ENCODE measurements around the gene NRBP1.

The NRBP1 gene

DNA sequence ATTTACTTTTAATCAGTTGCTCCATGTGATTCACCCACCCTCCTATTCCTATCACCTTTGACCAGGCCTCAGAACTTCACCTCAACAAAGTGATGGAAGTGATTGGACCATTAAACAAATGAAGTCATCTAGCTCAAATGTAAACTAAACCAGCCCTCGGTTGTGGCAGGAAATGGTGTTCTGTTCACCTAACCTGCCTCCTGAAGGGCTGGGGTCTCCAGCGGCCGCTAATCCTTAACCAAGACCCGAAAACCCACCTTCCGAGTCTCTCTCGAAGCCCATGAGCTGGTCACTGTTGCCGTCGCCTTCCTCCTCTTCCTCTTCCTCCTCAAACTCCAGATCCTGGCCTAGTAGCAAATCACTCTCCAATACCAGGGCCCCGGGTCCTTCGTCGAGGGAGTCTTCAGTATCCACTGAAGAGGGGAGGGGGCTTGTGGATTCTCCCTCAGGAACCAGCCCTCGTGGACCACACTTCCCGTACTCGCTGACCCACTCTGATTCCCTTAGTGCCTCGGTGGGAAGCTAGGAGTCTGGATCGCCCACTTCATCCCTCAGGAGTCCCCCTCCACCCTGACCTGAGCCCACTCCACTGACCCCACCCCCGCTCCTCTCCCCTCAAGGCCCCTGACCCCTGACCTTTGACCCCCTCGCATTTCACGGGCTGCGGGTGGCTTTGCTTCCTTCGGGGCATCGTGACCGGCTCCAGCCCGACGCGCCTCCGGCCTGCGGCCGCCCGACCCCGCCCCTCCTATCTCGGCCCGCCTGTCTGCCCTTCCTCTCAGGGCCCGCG lies 48.4 kb upstream of the NRBP1 start:
- DNase-seq = peak; percentile 82

DNA sequence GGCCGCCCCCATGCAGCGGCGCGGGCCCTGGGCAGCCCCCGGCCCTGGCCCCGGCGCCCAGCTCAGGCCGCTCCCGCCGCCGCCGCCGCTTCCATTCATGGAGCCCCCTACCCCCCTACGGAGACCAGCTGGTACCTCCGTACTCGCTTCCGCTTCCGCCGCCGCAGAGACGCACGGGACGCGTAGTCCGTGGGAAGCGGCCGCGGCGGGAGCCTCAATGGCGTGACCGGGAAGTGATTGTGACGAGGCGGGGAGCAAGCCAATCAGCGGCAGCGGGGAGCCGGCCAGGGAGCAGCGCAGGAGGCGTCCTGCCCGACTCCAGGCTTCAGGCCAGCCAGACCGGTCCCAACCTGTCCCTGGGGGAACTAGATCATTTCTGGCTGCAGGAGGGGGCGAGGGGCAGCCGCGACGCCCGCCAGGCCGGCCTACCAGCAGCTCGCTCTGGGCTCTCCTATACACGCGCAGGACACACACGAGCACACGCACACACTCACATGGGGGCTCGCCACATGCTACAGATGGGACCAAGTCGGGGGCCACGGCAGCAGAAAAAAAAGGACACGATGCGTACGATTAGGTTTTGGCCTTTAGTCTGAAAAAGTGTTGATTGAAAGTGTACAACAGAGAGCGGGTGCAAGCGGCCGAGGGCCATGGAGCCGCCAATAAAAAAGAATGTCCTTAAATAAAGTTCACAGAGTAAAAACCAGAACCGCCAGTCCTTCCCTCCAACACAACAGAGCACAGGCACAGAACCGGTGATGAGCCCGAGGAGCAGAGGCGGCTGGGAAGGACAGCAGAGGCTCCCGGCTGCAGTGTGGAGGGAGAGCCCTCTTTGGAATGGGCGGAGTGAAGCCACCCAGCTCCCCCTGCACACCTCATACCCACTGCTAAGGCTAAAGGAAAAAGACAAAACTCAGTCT lies 47.5 kb upstream of the NRBP1 start, which contains the start of gene ZNF513:
Gene ZNF513, minus strand, starts transcription at position 109 of the 920 bp plus-strand sequence. CDS start 208 bp downstream, outside the sequence.
- peak within 1 kb of the TSS; percentile 61 for H2BK15ac ChIP-seq (ENCODE audit: low read depth, poor library complexity, severe bottlenecking)
- H3K23ac ChIP-seq (ENCODE audit: low read length in 2 of 2) = peak within 1 kb of the TSS; percentile 34 to 70
- H3K27ac ChIP-seq (ENCODE audit: low read length, poor library complexity, severe bottlenecking) = peak within 1 kb of the TSS; percentile 67
- H2BK5ac ChIP-seq (ENCODE audit: low read depth, low read length, poor library complexity, severe bottlenecking) = no peak within 1 kb of the TSS
- H2AFZ ChIP-seq (ENCODE audit: low read depth, low read length) = peak within 1 kb of the TSS; percentile 91
- H3K4me2 ChIP-seq (ENCODE audit: low read length, poor library complexity, severe bottlenecking) = peak within 1 kb of the TSS; percentile 77
- no peaks in the 10 kb centered on the region for H3K27me3 ChIP-seq (ENCODE audit: control insufficient read depth in 1 of 2, insufficient read depth in 1 of 2, low read length in 2 of 2)
- no peaks in the 10 kb centered on the region for H3K9me3 ChIP-seq (ENCODE audit: control insufficient read depth, low read length)
- H3K9ac ChIP-seq (ENCODE audit: low read length) = peak within 1 kb of the TSS; percentile 99
- WGBS = 34% methylated on average over 54 of the region's 67 CpGs
- H3K4me1 ChIP-seq (ENCODE audit: control insufficient read depth, insufficient read depth, low read depth, low read length) = peaks cover 21% of the 10 kb centered on the region
- H3K4ac ChIP-seq (ENCODE audit: low read depth in 1 of 2, low read length in 2 of 2) = peak within 1 kb of the TSS; percentile 70 to 95
- peaks cover 20% of the 10 kb centered on the region for H3K79me1 ChIP-seq (replicated peaks; ENCODE audit: low read length, poor library complexity, severe bottlenecking)
- peak within 1 kb of the TSS; percentile 92 for H2BK120ac ChIP-seq (ENCODE audit: low read depth, low read length)
- peak within 1 kb of the TSS; percentile 91 to 94 for H3K18ac ChIP-seq (ENCODE audit: low read depth in 1 of 2, low read length in 2 of 2)
- H4K91ac ChIP-seq (ENCODE audit: low read length) = peak within 1 kb of the TSS; percentile 79
- peak within 1 kb of the TSS; percentile 43 for H2AK5ac ChIP-seq (ENCODE audit: low read length, severe bottlenecking)
- peak within 1 kb of the TSS; percentile 76 to 95 for H3K4me3 ChIP-seq (ENCODE audit: insufficient read depth in 1 of 2, low read depth in 1 of 2, low read length in 2 of 2)
- peak within 1 kb of the TSS in 1 of 2 experiments; percentile 64 for H3K14ac ChIP-seq (ENCODE audit: low read length in 2 of 2)
- peak; percentile 97 for DNase-seq
- H2BK12ac ChIP-seq (ENCODE audit: low read length in 2 of 2) = no peak within 1 kb of the TSS
- H3K36me3 ChIP-seq (ENCODE audit: control insufficient read depth in 1 of 2, insufficient read depth in 2 of 2, low read depth in 1 of 2, low read length in 2 of 2) = peaks cover 64 to 74% of the 10 kb centered on the region in 2 experiments
- peak within 1 kb of the TSS; percentile 95 for H4K8ac ChIP-seq (ENCODE audit: low read length)

More for the DNA sequence above, 48.4 kb upstream of the NRBP1 start:
- H2BK12ac ChIP-seq (ENCODE audit: low read length in 2 of 2) = no peak overlapping the region
- under 1% methylated on average over 30 of the region's 35 CpGs for whole genome bisulfite sequencing
- peak overlapping the region; percentile 82 for H4K8ac ChIP-seq (ENCODE audit: low read length)
- no peak overlapping the region for H2BK5ac ChIP-seq (ENCODE audit: low read depth, low read length, poor library complexity, severe bottlenecking)
- H3K4me2 ChIP-seq (ENCODE audit: low read length, poor library complexity, severe bottlenecking) = peak overlapping the region; percentile 77
- H3K23ac ChIP-seq (ENCODE audit: low read length in 2 of 2) = peak overlapping the region in 1 of 2 experiments; percentile 70
- H4K91ac ChIP-seq (ENCODE audit: low read length) = peak overlapping the region; percentile 77
- no peak overlapping the region for H2AFZ ChIP-seq (ENCODE audit: low read depth, low read length)
- H3K4ac ChIP-seq (ENCODE audit: low read depth in 1 of 2, low read length in 2 of 2) = peak overlapping the region; percentile 33 to 70
- H3K79me1 ChIP-seq (replicated peaks; ENCODE audit: low read length, poor library complexity, severe bottlenecking) = peaks cover 21% of the 10 kb centered on the region
- H3K27me3 ChIP-seq (ENCODE audit: control insufficient read depth in 1 of 2, insufficient read depth in 1 of 2, low read length in 2 of 2) = no peaks in the 10 kb centered on the region
- peak overlapping the region; percentile 64 to 91 for H3K18ac ChIP-seq (ENCODE audit: low read depth in 1 of 2, low read length in 2 of 2)
- H2BK15ac ChIP-seq (ENCODE audit: low read depth, poor library complexity, severe bottlenecking) = peak overlapping the region; percentile 61
- peak overlapping the region; percentile 92 for H2BK120ac ChIP-seq (ENCODE audit: low read depth, low read length)
- H3K9me3 ChIP-seq (ENCODE audit: control insufficient read depth, low read length) = no peaks in the 10 kb centered on the region
- peaks cover 21% of the 10 kb centered on the region for H3K4me1 ChIP-seq (ENCODE audit: control insufficient read depth, insufficient read depth, low read depth, low read length)
- peaks cover 71 to 74% of the 10 kb centered on the region in 2 experiments for H3K36me3 ChIP-seq (ENCODE audit: control insufficient read depth in 1 of 2, insufficient read depth in 2 of 2, low read depth in 1 of 2, low read length in 2 of 2)
- peak overlapping the region; percentile 67 for H3K27ac ChIP-seq (ENCODE audit: low read length, poor library complexity, severe bottlenecking)
- H2AK5ac ChIP-seq (ENCODE audit: low read length, severe bottlenecking) = peak overlapping the region; percentile 43
- peak overlapping the region in 1 of 2 experiments; percentile 64 for H3K14ac ChIP-seq (ENCODE audit: low read length in 2 of 2)
- H3K4me3 ChIP-seq (ENCODE audit: insufficient read depth in 1 of 2, low read depth in 1 of 2, low read length in 2 of 2) = peak overlapping the region; percentile 76 to 95
- peak overlapping the region; percentile 99 for H3K9ac ChIP-seq (ENCODE audit: low read length)

GRCh38 chr2:27381577-27382181 lies 46.8 kb upstream of the NRBP1 start:
- Histone ChIP-seq H3K4me2 (ENCODE audit: low read length, poor library complexity, severe bottlenecking) (no peak overlapping the region), H4K91ac (ENCODE audit: low read length) (no peak overlapping the region), H3K4ac (ENCODE audit: low read depth in 1 of 2, low read length in 2 of 2) (no peak overlapping the region), H3K4me1 (ENCODE audit: control insufficient read depth, insufficient read depth, low read depth, low read length) (peaks cover 21% of the 10 kb centered on the region), H3K36me3 (ENCODE audit: control insufficient read depth in 1 of 2, insufficient read depth in 2 of 2, low read depth in 1 of 2, low read length in 2 of 2) (peaks cover 56 to 70% of the 10 kb centered on the region in 2 experiments), H3K9ac (ENCODE audit: low read length) (peak overlapping the region; percentile 99), H3K4me3 (ENCODE audit: insufficient read depth in 1 of 2, low read depth in 1 of 2, low read length in 2 of 2) (no peak overlapping the region), H3K79me1 (replicated peaks; ENCODE audit: low read length, poor library complexity, severe bottlenecking) (peaks cover 19% of the 10 kb centered on the region), H2BK120ac (ENCODE audit: low read depth, low read length) (no peak overlapping the region), H2AFZ (ENCODE audit: low read depth, low read length) (no peak overlapping the region), H3K27me3 (ENCODE audit: control insufficient read depth in 1 of 2, insufficient read depth in 1 of 2, low read length in 2 of 2) (no peaks in the 10 kb centered on the region), H3K14ac (ENCODE audit: low read length in 2 of 2) (no peak overlapping the region), H4K8ac (ENCODE audit: low read length) (peak overlapping the region; percentile 95), H3K27ac (ENCODE audit: low read length, poor library complexity, severe bottlenecking) (no peak overlapping the region), H3K23ac (ENCODE audit: low read length in 2 of 2) (no peak overlapping the region), H2BK5ac (ENCODE audit: low read depth, low read length, poor library complexity, severe bottlenecking) (no peak overlapping the region), H2BK12ac (ENCODE audit: low read length in 2 of 2) (no peak overlapping the region), H2AK5ac (ENCODE audit: low read length, severe bottlenecking) (no peak overlapping the region), H2BK15ac (ENCODE audit: low read depth, poor library complexity, severe bottlenecking) (no peak overlapping the region), H3K18ac (ENCODE audit: low read depth in 1 of 2, low read length in 2 of 2) (no peak overlapping the region), H3K9me3 (ENCODE audit: control insufficient read depth, low read length) (no peaks in the 10 kb centered on the region)
- DNase-seq = no peak
- WGBS = over 99% methylated on average over 10 of the region's 10 CpGs

All from mesenchymal stem cell (in vitro differentiated cells and primary cell).